ENCODE results near the gene PROX2.

Gene PROX2

GRCh38 chr14:74864198-74864597 lies 11.7 kb downstream of the PROX2 start:
- DNase-seq (ENCODE audit: low spot score): no peak
- H3K27ac ChIP-seq: no peak overlapping the region
- TF ChIP-seq CTCF (conservative IDR thresholded peaks at IDR 0.05; ENCODE audit: low read depth): no peak
- ChIA-PET POLR2A (ENCODE audit: low non-redundant PET) (no interaction called here), CTCF (interaction anchor here (0.7 to 0.9 kb wide), 2 partner anchors 9 to 42 kb away, joined by 4 to 5 read pairs; no protein-coding TSS in a partner anchor)

GRCh38 chr14:74863274-74863673 lies 12.7 kb downstream of the PROX2 start:
- no peak for TF ChIP-seq CTCF (conservative IDR thresholded peaks at IDR 0.05; ENCODE audit: low read depth)
- no peak for DNase-seq (ENCODE audit: low spot score)
- CTCF ChIA-PET: interaction anchor here (0.5 kb wide), 1 partner anchor 140 kb away, joined by 4 read pairs; no protein-coding TSS in a partner anchor
- POLR2A ChIA-PET (ENCODE audit: low non-redundant PET): no interaction called here
- no peak overlapping the region for H3K27ac ChIP-seq

GRCh38 chr14:74861734-74862090 lies 14.2 kb downstream of the PROX2 start:
- DNase-seq (ENCODE audit: low spot score): no peak
- no peak overlapping the region for H3K27ac ChIP-seq
- no peak for TF ChIP-seq CTCF (conservative IDR thresholded peaks at IDR 0.05; ENCODE audit: low read depth)
- CTCF ChIA-PET: interaction anchor here (0.6 to 3.0 kb wide), 11 partner anchors 10 to 1054 kb away, joined by 3 to 28 read pairs (median 9); partner anchors contain the start of gene PROX2
- POLR2A ChIA-PET (ENCODE audit: low non-redundant PET): no interaction called here

GRCh38 chr14:74860899-74861733 lies 14.8 kb downstream of the PROX2 start:
- POLR2A ChIA-PET (ENCODE audit: low non-redundant PET): no interaction called here
- peak; percentile 73 for DNase-seq (ENCODE audit: low spot score)
- peak; percentile 80 for TF ChIP-seq CTCF (conservative IDR thresholded peaks at IDR 0.05; ENCODE audit: low read depth)

GRCh38 chr14:74859757-74860552 lies 16.0 kb downstream of the PROX2 start:
- ChIA-PET POLR2A (ENCODE audit: low non-redundant PET) (no interaction called here), CTCF (interaction anchor here (0.5 to 3.0 kb wide), 16 partner anchors 9 to 1333 kb away, joined by 3 to 28 read pairs (median 6); partner anchors contain the start of gene PROX2)
- TF ChIP-seq CTCF (conservative IDR thresholded peaks at IDR 0.05; ENCODE audit: low read depth): no peak
- H3K27ac ChIP-seq: no peak overlapping the region
- DNase-seq (ENCODE audit: low spot score): no peak

More at GRCh38 chr14:74860899-74861733, 14.8 kb downstream of the PROX2 start:
- CTCF ChIA-PET: interaction anchor here (0.6 to 3.0 kb wide), 28 partner anchors 10 to 1334 kb away, joined by 3 to 28 read pairs (median 4); partner anchors contain the start of gene PROX2
- no peak overlapping the region for H3K27ac ChIP-seq

GRCh38 chr14:74858022-74858421 lies 17.9 kb downstream of the PROX2 start:
- H3K27ac ChIP-seq: no peak overlapping the region
- TF ChIP-seq CTCF (conservative IDR thresholded peaks at IDR 0.05; ENCODE audit: low read depth): no peak
- CTCF ChIA-PET: interaction anchor here (0.6 to 1.2 kb wide), 4 partner anchors 48 to 295 kb away, joined by 3 to 8 read pairs (median 4); no protein-coding TSS in a partner anchor
- POLR2A ChIA-PET (ENCODE audit: low non-redundant PET): no interaction called here
- no peak for DNase-seq (ENCODE audit: low spot score)
